Measurements from ENCODE around the gene LIMS1. TPM values are rescaled to one million over a fixed set of nuclear protein-coding genes. Genes with fewer than 3 reads are reported as not detected.

Gene LIMS1
- total and polyA plus RNA-seq, 2 of the 13 experiments (the other 11 are each of a cell fraction or from before 2014, with no cell fraction given), result 38.3 to 49.6 TPM

GRCh38 chr2:108604196-108604595 is 69.9 kb downstream of the LIMS1 start (continued):
- TF ChIP-seq ZMAT5 (CRISPR knock-in tag; IDR thresholded peaks at IDR 0.05; ENCODE audit: borderline replicate concordance, low read depth) (no peak), ZNF143 (CRISPR knock-in tag; IDR thresholded peaks at IDR 0.05) (no peak), ZNF766 (CRISPR knock-in tag; IDR thresholded peaks at IDR 0.05; ENCODE audit: borderline replicate concordance) (no peak), POLR2AphosphoS5 (IDR thresholded peaks at IDR 0.05; ENCODE audit: low read depth, low read length) (no peak), ZZZ3 (CRISPR knock-in tag; IDR thresholded peaks at IDR 0.05; ENCODE audit: borderline replicate concordance) (no peak)

- Histone ChIP-seq H3K27ac (ENCODE audit: extremely low read length, insufficient read depth, low read length) (no peak overlapping the region), H4K20me1 (ENCODE audit: insufficient read depth, low read length) (peaks cover 2% of the 10 kb centered on the region)
- in situ Hi-C loops (cut with HindIII; ENCODE audit: extremely low pct_ligation_motif_present, low pct_unique_long_range_greater_than_20kb), result no loop called here
These were observed 71.7 kb downstream of the LIMS1 start for GRCh38 chr2:108605947-108606346.

More at GRCh38 chr2:108605947-108606346, 71.7 kb downstream of the LIMS1 start:
- Histone ChIP-seq H3K27me3 (ENCODE audit: control insufficient read depth in 1 of 2, insufficient read depth in 2 of 2, low read length in 2 of 2) (no peaks in the 10 kb centered on the region), H3K4me3 (replicated peaks in 1 of 3; ENCODE audit: insufficient read depth in 1 of 3, low read depth in 2 of 3, low read length in 3 of 3) (no peak overlapping the region), H3K4me2 (ENCODE audit: low read depth, low read length) (no peak overlapping the region), H3K36me3 (replicated peaks in 1 of 2; ENCODE audit: control insufficient read depth in 1 of 2, insufficient read depth in 2 of 2, low read length in 2 of 2) (peaks cover 0 to 1% of the 10 kb centered on the region in 2 experiments; a peak in 2 of 5 replicates), H3K79me2 (ENCODE audit: insufficient read depth, low read length) (peaks cover 46% of the 10 kb centered on the region), H2AFZ (ENCODE audit: low read length) (no peak overlapping the region), H3K4me1 (ENCODE audit: insufficient read depth, low read length) (no peaks in the 10 kb centered on the region), H3K9ac (ENCODE audit: insufficient read depth, low read depth, low read length) (no peak overlapping the region), H3K9me3 (ENCODE audit: low read length) (no peaks in the 10 kb centered on the region)
- no peak for TF ChIP-seq CEBPB (IDR thresholded peaks at IDR 0.05; ENCODE audit: borderline replicate concordance, low read depth, low read length)
- TF ChIP-seq ZMAT5 (CRISPR knock-in tag; IDR thresholded peaks at IDR 0.05; ENCODE audit: borderline replicate concordance, low read depth), result no peak
- no peak for TF ChIP-seq ZSCAN9 (CRISPR knock-in tag; IDR thresholded peaks at IDR 0.05; ENCODE audit: borderline replicate concordance)
- no peak for TF ChIP-seq GLMP (CRISPR knock-in tag; IDR thresholded peaks at IDR 0.05; ENCODE audit: borderline replicate concordance)
- no peak for TF ChIP-seq ZNF451 (CRISPR knock-in tag; IDR thresholded peaks at IDR 0.05)
- no peak for TF ChIP-seq SIX1 (CRISPR knock-in tag; IDR thresholded peaks at IDR 0.05; ENCODE audit: borderline replicate concordance)
- no peak for FAIRE-seq
- intact Hi-C loops (cut with micrococcal nuclease; ENCODE audit: unreplicated experiment), result loop anchor here (2.0 kb wide), 1 partner anchor 31 kb away; no protein-coding TSS in a partner anchor
- POLR2A ChIA-PET, result interaction anchor here (0.6 kb wide), 1 partner anchor 142 kb away, joined by 3 read pairs; no protein-coding TSS in a partner anchor
- ATAC-seq, result no peak
- DNase-seq (ENCODE audit: low spot score), result no peak
- WGBS (ENCODE audit: low lambda C conversion rate), result 100% methylated on average over 3 of the region's 3 CpGs
- BruUV-seq (replicated peaks), result no TSS peak
- CTCF ChIA-PET (ENCODE audit: low intra/inter-chr PET ratio, low total read pairs), result no interaction called here
